Upper lobe of left lung (tissue), 6 donors: ENCODE data around the gene ITPR2. TPM values are rescaled to one million over a fixed set of nuclear protein-coding genes. Genes with fewer than 3 reads are reported as not detected.

Experiments used
- ATAC-seq, 2 donors: fragments of 200-7000 bp; cut with Tn5 transposase; one replicate each; pipeline ENCODE4 v1.9.1; 2022; ENCODE audit warnings: mild to moderate bottlenecking in 2 of 2, moderate library complexity in 2 of 2; ENCODE audit not compliant: low FRiP score in 2 of 2
- DNase-seq, 2 donors: peaks; one replicate each; pipeline ENCODE4 v3.0.0-alpha.2; 2019 to 2020
- H3K27ac ChIP-seq, 4 donors: fragments of 200-600 bp; sonication (generic); one replicate each; pipeline ENCODE4 v1.5.1; 2016 to 2019
- H3K27me3 ChIP-seq, 4 donors: fragments of 200-600 bp; sonication (generic); one replicate each; pipeline ENCODE4 v1.5.1; 2017 to 2019
- H3K36me3 ChIP-seq, 4 donors: fragments of 200-600 bp; sonication (generic); one replicate each; pipeline ENCODE4 v1.5.1; 2016 to 2019
- H3K4me1 ChIP-seq, 4 donors: fragments of 200-600 bp; sonication (generic); one replicate each; pipeline ENCODE4 v1.5.1; 2018 to 2019
- H3K4me3 ChIP-seq, 4 donors: fragments of 200-600 bp; sonication (generic); one replicate each; pipeline ENCODE4 v1.5.1; 2017 to 2019; ENCODE audit warnings: mild to moderate bottlenecking in 2 of 4, moderate library complexity in 1 of 4
- H3K9me3 ChIP-seq, 4 donors: fragments of 200-600 bp; sonication (generic); one replicate each; pipeline ENCODE4 v1.5.1; 2018 to 2019
- EP300 ChIP-seq, 4 donors: sonication (generic); formaldehyde crosslinking; IDR thresholded peaks; one replicate each; pipeline ENCODE4 v1.5.1; 2017; ENCODE audit warnings: antibody characterized with exemption in 4 of 4, control low read depth in 2 of 4
- POLR2A ChIP-seq, 4 donors: fragments of 450-650 bp; IDR thresholded peaks; one replicate each; pipeline ENCODE4 v1.5.1; 2016 to 2017; ENCODE audit warnings: antibody characterized with exemption in 4 of 4, mild to moderate bottlenecking in 2 of 4
- POLR2AphosphoS5 ChIP-seq, 2 donors: sonication (generic); formaldehyde crosslinking; IDR thresholded peaks; one replicate each; pipeline ENCODE4 v1.5.1; 2017; ENCODE audit warnings: antibody characterized with exemption in 2 of 2
- WGBS, 2 donors: methylation state at CpG; one replicate each; pipeline ENCODE4 v1.1.5; 2017 to 2018; 5-methylcytosine and 5-hydroxymethylcytosine counted together
- total RNA-seq, 6 donors: library from RNA; depleted of rRNA in 4 of 6; stranded (reverse); fragments of >200 nt in 4 of 6; gene quantifications; one replicate each; pipeline versions ENCODE4 v1.1.0 to v1.2.1, GENCODE V29; 2016 to 2021
- TF ChIP-seq, protein P1 (sequence below), 6 experiments: fragments of 450-650 bp in 4 of 6; fragments of 200-600 bp in 2 of 6; sonication (generic) in 2 of 6; IDR thresholded peaks; one replicate each; pipeline ENCODE4 v1.5.1; 2016 to 2019; ENCODE audit warnings: antibody characterized with exemption in 6 of 6
- donor health status: DM: no; HTN: no; CAD: no; lungs with moderate emphysema.
- donor health status: DM: no; HTN: yes; CAD: no; lungs with severe emphysema.

The ITPR2 gene
- total RNA-seq, 6 donors from 2014 or later: 35.5 to 115 (median 45.0) TPM

DNA sequence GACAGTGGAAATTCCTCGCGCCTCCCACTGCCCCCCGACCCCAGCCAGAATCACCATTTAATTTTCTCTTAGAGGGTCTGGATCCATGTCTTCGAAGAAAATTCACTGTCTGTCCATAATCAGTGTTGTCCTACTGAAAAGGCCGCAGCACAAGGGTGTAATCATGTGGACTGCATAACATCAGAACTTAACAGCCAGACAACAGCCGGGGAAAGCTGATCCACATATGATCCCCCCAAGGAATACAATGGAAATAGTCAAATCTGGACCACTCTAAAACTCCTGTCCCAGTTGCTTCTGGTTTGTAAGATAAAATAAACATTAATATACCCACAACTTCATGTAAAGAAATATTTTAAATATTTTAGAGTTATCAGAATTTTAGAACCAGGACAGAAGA is 460.1 kb downstream of the ITPR2 start:
- 95% methylated on average over 6 of the region's 6 CpGs for WGBS, 2 donors
- H3K4me1 ChIP-seq: no peaks in the 10 kb centered on the region
- ATAC-seq (no peak), DNase-seq (no peak)
- no peaks in the 10 kb centered on the region for H3K9me3 ChIP-seq
- no peaks in the 10 kb centered on the region for H3K36me3 ChIP-seq
- no peaks in the 10 kb centered on the region for H3K27me3 ChIP-seq
- H3K4me3 ChIP-seq: no peak overlapping the region
- H3K27ac ChIP-seq: no peak overlapping the region
- TF ChIP-seq POLR2AphosphoS5 (IDR thresholded peaks at IDR 0.05) (no peak), POLR2A (IDR thresholded peaks at IDR 0.05) (no peak), EP300 (IDR thresholded peaks at IDR 0.05) (no peak)
- TF ChIP-seq, protein P1, sequence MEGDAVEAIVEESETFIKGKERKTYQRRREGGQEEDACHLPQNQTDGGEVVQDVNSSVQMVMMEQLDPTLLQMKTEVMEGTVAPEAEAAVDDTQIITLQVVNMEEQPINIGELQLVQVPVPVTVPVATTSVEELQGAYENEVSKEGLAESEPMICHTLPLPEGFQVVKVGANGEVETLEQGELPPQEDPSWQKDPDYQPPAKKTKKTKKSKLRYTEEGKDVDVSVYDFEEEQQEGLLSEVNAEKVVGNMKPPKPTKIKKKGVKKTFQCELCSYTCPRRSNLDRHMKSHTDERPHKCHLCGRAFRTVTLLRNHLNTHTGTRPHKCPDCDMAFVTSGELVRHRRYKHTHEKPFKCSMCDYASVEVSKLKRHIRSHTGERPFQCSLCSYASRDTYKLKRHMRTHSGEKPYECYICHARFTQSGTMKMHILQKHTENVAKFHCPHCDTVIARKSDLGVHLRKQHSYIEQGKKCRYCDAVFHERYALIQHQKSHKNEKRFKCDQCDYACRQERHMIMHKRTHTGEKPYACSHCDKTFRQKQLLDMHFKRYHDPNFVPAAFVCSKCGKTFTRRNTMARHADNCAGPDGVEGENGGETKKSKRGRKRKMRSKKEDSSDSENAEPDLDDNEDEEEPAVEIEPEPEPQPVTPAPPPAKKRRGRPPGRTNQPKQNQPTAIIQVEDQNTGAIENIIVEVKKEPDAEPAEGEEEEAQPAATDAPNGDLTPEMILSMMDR (IDR thresholded peaks at IDR 0.05): no peak

DNA sequence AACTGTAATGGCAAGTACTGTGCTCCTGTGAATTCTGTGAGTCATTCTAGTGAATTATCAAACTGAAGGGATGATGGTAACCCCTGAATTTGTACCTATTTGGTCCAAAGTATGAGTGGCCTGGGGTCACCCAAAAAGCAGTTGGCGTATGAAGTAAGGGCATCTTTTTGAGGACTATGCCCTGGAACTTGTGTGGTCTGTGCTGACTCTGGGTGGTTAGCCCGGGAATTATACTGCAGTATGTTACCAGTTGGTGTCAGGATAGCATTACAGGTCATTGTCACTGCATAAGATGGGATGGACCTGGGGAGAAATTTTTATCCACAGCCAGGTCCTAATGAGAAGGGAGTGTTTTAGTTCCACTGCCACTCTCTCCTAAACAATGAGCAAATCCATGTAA is 462.9 kb downstream of the ITPR2 start:
- no peaks in the 10 kb centered on the region for H3K27me3 ChIP-seq
- no peak overlapping the region for H3K27ac ChIP-seq
- H3K36me3 ChIP-seq: no peaks in the 10 kb centered on the region
- H3K9me3 ChIP-seq: no peaks in the 10 kb centered on the region
- DNase-seq: no peak
- no peak overlapping the region for H3K4me3 ChIP-seq
- H3K4me1 ChIP-seq: no peaks in the 10 kb centered on the region
- ATAC-seq: peak in 1 of 2 donors; percentile 17
- 97 to 100% methylated on average over 2 of the region's 2 CpGs for WGBS, 2 donors
- TF ChIP-seq POLR2A (IDR thresholded peaks at IDR 0.05) (no peak), POLR2AphosphoS5 (IDR thresholded peaks at IDR 0.05) (no peak), EP300 (IDR thresholded peaks at IDR 0.05) (no peak)
- TF ChIP-seq, protein P1 (IDR thresholded peaks at IDR 0.05): no peak

DNA sequence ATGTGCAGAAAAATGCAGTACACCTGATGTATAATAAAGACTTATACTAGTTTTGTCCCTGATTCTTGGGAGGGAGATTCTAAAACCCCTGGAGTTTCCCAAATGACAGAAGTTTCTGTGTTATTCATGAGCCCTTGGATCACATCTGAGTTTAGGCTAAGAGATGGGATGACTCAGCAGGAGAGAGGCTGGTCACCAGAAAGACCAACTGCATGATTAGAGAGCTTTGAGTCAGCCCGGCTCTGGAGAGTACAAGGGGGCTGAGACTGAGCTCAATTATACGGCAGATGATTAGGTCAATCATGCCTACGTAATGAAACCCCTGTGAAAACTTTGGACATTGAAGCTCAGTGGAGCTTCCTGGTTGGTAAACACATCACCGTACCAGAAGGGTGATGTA is 463.4 kb downstream of the ITPR2 start:
- TF ChIP-seq, protein P1 (IDR thresholded peaks at IDR 0.05): no peak
- TF ChIP-seq POLR2AphosphoS5 (IDR thresholded peaks at IDR 0.05): no peak
- TF ChIP-seq EP300 (IDR thresholded peaks at IDR 0.05): no peak
- no peak for TF ChIP-seq POLR2A (IDR thresholded peaks at IDR 0.05)

DNA sequence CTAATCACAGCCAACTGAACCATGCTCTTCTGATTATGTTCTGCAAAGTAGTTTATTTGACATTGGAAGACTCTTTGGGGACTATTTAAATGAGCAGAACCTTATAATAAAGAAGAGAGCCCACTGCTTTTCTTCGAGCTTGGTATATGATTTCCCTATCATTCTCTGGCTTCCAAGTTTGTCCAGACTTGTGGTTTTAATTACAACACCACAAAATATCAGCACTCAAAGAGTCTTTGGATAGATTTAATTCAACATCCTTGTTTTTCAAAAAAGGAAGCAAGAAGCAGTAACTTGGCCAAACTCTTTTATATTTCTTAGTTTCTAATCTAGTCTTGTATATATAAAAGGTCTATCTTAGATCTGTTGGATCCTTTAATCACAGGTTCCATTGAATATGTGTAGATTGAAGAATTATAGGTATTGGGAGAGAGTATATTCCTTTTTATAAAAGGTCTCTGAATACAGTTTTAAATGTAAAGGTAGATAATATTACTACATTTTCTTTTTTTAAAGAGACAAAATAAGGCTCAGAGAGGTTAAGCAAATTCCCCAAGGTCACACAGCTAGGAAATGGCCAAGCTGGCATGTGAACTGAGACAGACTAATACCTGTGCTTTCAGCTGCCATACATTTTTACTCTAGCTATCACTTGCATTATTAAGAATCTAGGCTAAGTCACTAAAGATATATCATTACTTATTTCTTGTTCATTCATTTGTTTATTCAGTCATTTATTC is 464.8 kb downstream of the ITPR2 start:
- TF ChIP-seq POLR2A (IDR thresholded peaks at IDR 0.05) (no peak), EP300 (IDR thresholded peaks at IDR 0.05) (no peak), POLR2AphosphoS5 (IDR thresholded peaks at IDR 0.05) (no peak)
- TF ChIP-seq, protein P1 (IDR thresholded peaks at IDR 0.05): no peak
- no peak overlapping the region for H3K4me3 ChIP-seq
- no peaks in the 10 kb centered on the region for H3K4me1 ChIP-seq
- DNase-seq (no peak), ATAC-seq (no peak)
- H3K27me3 ChIP-seq: no peaks in the 10 kb centered on the region
- WGBS, 2 donors: 76 to 81% methylated on average over 1 of the region's 1 CpG
- no peaks in the 10 kb centered on the region for H3K9me3 ChIP-seq
- H3K27ac ChIP-seq: no peak overlapping the region
- H3K36me3 ChIP-seq: no peaks in the 10 kb centered on the region

More for the DNA sequence above, 463.4 kb downstream of the ITPR2 start:
- Histone ChIP-seq H3K9me3 (no peaks in the 10 kb centered on the region), H3K4me3 (no peak overlapping the region), H3K27me3 (no peaks in the 10 kb centered on the region), H3K27ac (no peak overlapping the region), H3K4me1 (no peaks in the 10 kb centered on the region), H3K36me3 (no peaks in the 10 kb centered on the region)
- DNase-seq (no peak), ATAC-seq (peak in 1 of 2 donors; percentile 90)
- 86 to 87% methylated on average over 4 of the region's 4 CpGs for WGBS, 2 donors

DNA sequence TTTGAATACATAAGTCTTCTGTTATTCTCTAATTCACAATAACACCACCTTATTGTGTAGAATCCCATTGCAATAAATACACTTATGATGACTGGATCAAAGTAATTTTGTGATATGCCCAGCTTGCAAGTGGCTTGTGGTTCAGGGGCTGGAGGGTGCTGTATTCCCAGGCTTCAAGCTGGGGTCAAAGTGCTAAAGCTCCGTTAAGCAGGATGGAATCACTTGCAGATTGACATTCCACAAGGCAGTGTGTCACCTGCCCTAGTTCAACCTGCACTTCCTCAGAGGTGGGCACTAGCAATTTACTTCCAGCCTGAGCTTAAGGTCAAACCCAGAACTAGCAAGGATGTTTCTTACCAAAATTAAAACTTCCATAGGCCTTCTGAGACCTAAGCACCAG is 471.0 kb downstream of the ITPR2 start:
- Histone ChIP-seq H3K4me3 (no peak overlapping the region), H3K4me1 (no peaks in the 10 kb centered on the region), H3K27ac (no peak overlapping the region), H3K9me3 (no peaks in the 10 kb centered on the region), H3K36me3 (no peaks in the 10 kb centered on the region), H3K27me3 (no peaks in the 10 kb centered on the region)
- ATAC-seq: no peak
- no peak for TF ChIP-seq POLR2AphosphoS5 (IDR thresholded peaks at IDR 0.05)
- no peak for TF ChIP-seq POLR2A (IDR thresholded peaks at IDR 0.05)
- TF ChIP-seq, protein P1 (IDR thresholded peaks at IDR 0.05): no peak
- no peak for TF ChIP-seq EP300 (IDR thresholded peaks at IDR 0.05)
- DNase-seq: no peak
- 85 to 100% methylated on average over 1 of the region's 1 CpG for WGBS, 2 donors
